ENCODE data around the gene NELL2. TPM values are rescaled to one million over a fixed set of nuclear protein-coding genes. Genes with fewer than 3 reads are reported as not detected.
"Not testable (repeated sequence)": the region's sequence is repeated elsewhere in the genome, so short reads cannot be mapped to it uniquely, and the experiment has no call there.

NELL2 gene
- total RNA-seq, 1 donor = 208 TPM

GRCh38 chr12:44830566-44831055, 45.5 kb downstream of the NELL2 start:
- Histone ChIP-seq H3K9me3 (ENCODE audit: low read depth, low read length) (no peaks in the 10 kb centered on the region), H3K4me1 (ENCODE audit: insufficient read depth, low read length) (no peaks in the 10 kb centered on the region), H3K4me3 (ENCODE audit: low read length) (no peak overlapping the region), H3K27me3 (ENCODE audit: insufficient read depth, low read length) (no peaks in the 10 kb centered on the region)

GRCh38 chr12:44829045-44829444, 47.1 kb downstream of the NELL2 start:
- Histone ChIP-seq H3K27me3 (ENCODE audit: insufficient read depth, low read length) (no peaks in the 10 kb centered on the region), H3K9me3 (ENCODE audit: low read depth, low read length) (no peaks in the 10 kb centered on the region), H3K4me3 (ENCODE audit: low read length) (no peak overlapping the region), H3K4me1 (ENCODE audit: insufficient read depth, low read length) (no peaks in the 10 kb centered on the region)

- no peaks in the 10 kb centered on the region for H3K27me3 ChIP-seq (ENCODE audit: insufficient read depth, low read length)
- no peaks in the 10 kb centered on the region for H3K9me3 ChIP-seq (ENCODE audit: low read depth, low read length)
- no peak overlapping the region for H3K4me3 ChIP-seq (ENCODE audit: low read length)
- no peaks in the 10 kb centered on the region for H3K4me1 ChIP-seq (ENCODE audit: insufficient read depth, low read length)
These were observed 48.2 kb downstream of the NELL2 start for GRCh38 chr12:44827832-44828438.

- not testable (repeated sequence) for H3K9me3 ChIP-seq (ENCODE audit: low read depth, low read length); H3K4me3 ChIP-seq (ENCODE audit: low read length); H3K4me1 ChIP-seq (ENCODE audit: insufficient read depth, low read length); H3K27me3 ChIP-seq (ENCODE audit: insufficient read depth, low read length)
These were observed 54.4 kb downstream of the NELL2 start for GRCh38 chr12:44821702-44822101.

GRCh38 chr12:44819884-44820283, 56.2 kb downstream of the NELL2 start:
- no peaks in the 10 kb centered on the region for H3K9me3 ChIP-seq (ENCODE audit: low read depth, low read length)
- H3K4me1 ChIP-seq (ENCODE audit: insufficient read depth, low read length) = no peaks in the 10 kb centered on the region

GRCh38 chr12:44817687-44818086, 58.4 kb downstream of the NELL2 start:
- no peak overlapping the region for H3K4me3 ChIP-seq (ENCODE audit: low read length)
- no peaks in the 10 kb centered on the region for H3K9me3 ChIP-seq (ENCODE audit: low read depth, low read length)
- no peaks in the 10 kb centered on the region for H3K27me3 ChIP-seq (ENCODE audit: insufficient read depth, low read length)
- H3K4me1 ChIP-seq (ENCODE audit: insufficient read depth, low read length) = no peaks in the 10 kb centered on the region

More at GRCh38 chr12:44819884-44820283, 56.2 kb downstream of the NELL2 start:
- Histone ChIP-seq H3K4me3 (ENCODE audit: low read length) (no peak overlapping the region), H3K27me3 (ENCODE audit: insufficient read depth, low read length) (no peaks in the 10 kb centered on the region)

- no peaks in the 10 kb centered on the region for H3K9me3 ChIP-seq (ENCODE audit: low read depth, low read length)
- no peaks in the 10 kb centered on the region for H3K4me1 ChIP-seq (ENCODE audit: insufficient read depth, low read length)
These were observed 59.6 kb downstream of the NELL2 start for GRCh38 chr12:44816446-44817017.

GRCh38 chr12:44812062-44812461, 64.1 kb downstream of the NELL2 start:
- Histone ChIP-seq H3K9me3 (ENCODE audit: low read depth, low read length) (no peaks in the 10 kb centered on the region), H3K27me3 (ENCODE audit: insufficient read depth, low read length) (no peaks in the 10 kb centered on the region), H3K4me1 (ENCODE audit: insufficient read depth, low read length) (no peaks in the 10 kb centered on the region), H3K4me3 (ENCODE audit: low read length) (no peak overlapping the region)

More at GRCh38 chr12:44816446-44817017, 59.6 kb downstream of the NELL2 start:
- H3K27me3 ChIP-seq (ENCODE audit: insufficient read depth, low read length) = no peaks in the 10 kb centered on the region
- H3K4me3 ChIP-seq (ENCODE audit: low read length) = no peak overlapping the region

GRCh38 chr12:44804068-44804467, 72.0 kb downstream of the NELL2 start:
- Histone ChIP-seq H3K4me1 (ENCODE audit: insufficient read depth, low read length) (no peaks in the 10 kb centered on the region), H3K27me3 (ENCODE audit: insufficient read depth, low read length) (no peaks in the 10 kb centered on the region), H3K9me3 (ENCODE audit: low read depth, low read length) (no peaks in the 10 kb centered on the region), H3K4me3 (ENCODE audit: low read length) (no peak overlapping the region)

GRCh38 chr12:44795970-44796369, 80.1 kb downstream of the NELL2 start:
- Histone ChIP-seq H3K4me1 (ENCODE audit: insufficient read depth, low read length) (no peaks in the 10 kb centered on the region), H3K4me3 (ENCODE audit: low read length) (no peak overlapping the region), H3K9me3 (ENCODE audit: low read depth, low read length) (no peaks in the 10 kb centered on the region), H3K27me3 (ENCODE audit: insufficient read depth, low read length) (no peaks in the 10 kb centered on the region)

GRCh38 chr12:44788731-44789130, 87.4 kb downstream of the NELL2 start:
- no peaks in the 10 kb centered on the region for H3K9me3 ChIP-seq (ENCODE audit: low read depth, low read length)
- no peaks in the 10 kb centered on the region for H3K27me3 ChIP-seq (ENCODE audit: insufficient read depth, low read length)
- H3K4me1 ChIP-seq (ENCODE audit: insufficient read depth, low read length) = no peaks in the 10 kb centered on the region
- no peak overlapping the region for H3K4me3 ChIP-seq (ENCODE audit: low read length)

GRCh38 chr12:44780221-44780790, 95.8 kb downstream of the NELL2 start:
- H3K9me3 ChIP-seq (ENCODE audit: low read depth, low read length) = peaks cover 4% of the 10 kb centered on the region

GRCh38 chr12:44779766-44780165, 96.3 kb downstream of the NELL2 start:
- no peaks in the 10 kb centered on the region for H3K4me1 ChIP-seq (ENCODE audit: insufficient read depth, low read length)
- H3K27me3 ChIP-seq (ENCODE audit: insufficient read depth, low read length) = peaks cover 3% of the 10 kb centered on the region
- no peak overlapping the region for H3K4me3 ChIP-seq (ENCODE audit: low read length)
- H3K9me3 ChIP-seq (ENCODE audit: low read depth, low read length) = peaks cover 4% of the 10 kb centered on the region

More at GRCh38 chr12:44780221-44780790, 95.8 kb downstream of the NELL2 start:
- H3K4me3 ChIP-seq (ENCODE audit: low read length) = no peak overlapping the region
- H3K4me1 ChIP-seq (ENCODE audit: insufficient read depth, low read length) = no peaks in the 10 kb centered on the region
- H3K27me3 ChIP-seq (ENCODE audit: insufficient read depth, low read length) = peaks cover 3% of the 10 kb centered on the region

GRCh38 chr12:44778863-44779262, 97.3 kb downstream of the NELL2 start:
- Histone ChIP-seq H3K27me3 (ENCODE audit: insufficient read depth, low read length) (peaks cover 3% of the 10 kb centered on the region), H3K9me3 (ENCODE audit: low read depth, low read length) (peaks cover 4% of the 10 kb centered on the region), H3K4me1 (ENCODE audit: insufficient read depth, low read length) (no peaks in the 10 kb centered on the region), H3K4me3 (ENCODE audit: low read length) (no peak overlapping the region)

- Histone ChIP-seq H3K4me1 (ENCODE audit: insufficient read depth, low read length) (no peaks in the 10 kb centered on the region), H3K4me3 (ENCODE audit: low read length) (no peak overlapping the region), H3K27me3 (ENCODE audit: insufficient read depth, low read length) (peaks cover 3% of the 10 kb centered on the region), H3K9me3 (ENCODE audit: low read depth, low read length) (peaks cover 4% of the 10 kb centered on the region)
These were observed 99.1 kb downstream of the NELL2 start for GRCh38 chr12:44777044-44777443.

GRCh38 chr12:44775901-44776300, 100.2 kb downstream of the NELL2 start:
- Histone ChIP-seq H3K4me3 (ENCODE audit: low read length) (no peak overlapping the region), H3K9me3 (ENCODE audit: low read depth, low read length) (no peaks in the 10 kb centered on the region), H3K27me3 (ENCODE audit: insufficient read depth, low read length) (peaks cover 3% of the 10 kb centered on the region), H3K4me1 (ENCODE audit: insufficient read depth, low read length) (no peaks in the 10 kb centered on the region)
